ENCODE measurements around the gene DMD.

- TF ChIP-seq CTCF (conservative IDR thresholded peaks at IDR 0.05) (no peak), EZH2 (IDR thresholded peaks at IDR 0.05; ENCODE audit: low read depth) (no peak)
Observed at GRCh38 chrX:32126997-32127396, 1084.4 kb downstream of the DMD start.
